SK-N-SH (cell line): ENCODE measurements around the gene CIDEB. TPM values are rescaled to one million over a fixed set of nuclear protein-coding genes. Genes with fewer than 3 reads are reported as not detected.

ENCODE experiments used
- CTCF ChIA-PET: fragments of 300-600, 350-600 bp; formaldehyde crosslinking; extraction: SDS; loops from one replicate; lab custom pipeline; 2021; lab: Yijun Ruan, JAX
- POLR2A ChIA-PET: fragments of 350-600 bp; sonication (Branson Sonifier 250); formaldehyde crosslinking; extraction: SDS; loops from one replicate; lab custom pipeline; 2020; ENCODE audit warnings: antibody characterized with exemption, inconsistent platforms; lab: Yijun Ruan, JAX
- DNase-seq: peaks from one replicate; pipeline ENCODE4 v3.0.0; 2012
- H2AFZ ChIP-seq: fragments of 200-600 bp; sonication (generic); 2 replicates; pipeline ENCODE4 v1.8.1; 2016; ENCODE audit warnings: antibody characterized with exemption, mild to moderate bottlenecking, low read depth
- H3F3A ChIP-seq: fragments of 200-600 bp; sonication (generic); replicated peaks from 2 replicates; pipeline ENCODE3; 2016; ENCODE audit warnings: antibody characterized with exemption, mild to moderate bottlenecking; ENCODE audit not compliant: insufficient read depth
- H3K27ac ChIP-seq, 2 experiments: fragments of 200-500 bp in 1 of 2; fragments of 200-600 bp in 1 of 2; sonication (Bioruptor generic) in 1 of 2; sonication (generic), shearing (Covaris generic) in 1 of 2; 2 replicates each; pipeline versions ENCODE4 v1.5.1 to v1.6.1; 2014 to 2016; ENCODE audit warnings: low read depth in 2 of 2, inconsistent platforms in 1 of 2, low read length in 1 of 2, mild to moderate bottlenecking in 1 of 2, mixed read lengths in 1 of 2
- H3K27me3 ChIP-seq: fragments of 200-600 bp; sonication (generic), shearing (Covaris generic); 2 replicates; pipeline ENCODE4 v1.6.1; 2016; ENCODE audit warnings: mixed run types; ENCODE audit not compliant: insufficient read depth
- H3K36me3 ChIP-seq, 2 experiments: fragments of 200-500 bp in 1 of 2; fragments of 200-600 bp in 1 of 2; sonication (Bioruptor generic) in 1 of 2; sonication (generic) in 1 of 2; replicated peaks in 1 of 2; 2 replicates each; pipeline versions ENCODE3 to v1.5.1; 2014 to 2016; ENCODE audit warnings: low read length in 1 of 2, mild to moderate bottlenecking in 1 of 2; ENCODE audit not compliant: insufficient read depth in 2 of 2, control insufficient read depth in 1 of 2
- H3K4me1 ChIP-seq, 2 experiments: fragments of 200-500 bp in 1 of 2; fragments of 200-600 bp in 1 of 2; sonication (Bioruptor generic) in 1 of 2; sonication (generic), shearing (Covaris generic) in 1 of 2; 2 replicates each; pipeline versions ENCODE4 v1.5.1 to v1.6.1; 2014 to 2016; ENCODE audit warnings: low read depth in 1 of 2, low read length in 1 of 2, mixed run types in 1 of 2; ENCODE audit not compliant: insufficient read depth in 2 of 2, control insufficient read depth in 1 of 2
- H3K4me2 ChIP-seq: fragments of 200-600 bp; sonication (generic), shearing (Covaris generic); 2 replicates; pipeline ENCODE4 v1.6.1; 2017; ENCODE audit warnings: mixed run types
- H3K4me3 ChIP-seq, 2 experiments: fragments of 200-500 bp in 1 of 2; fragments of 200-600 bp in 1 of 2; sonication (Bioruptor generic) in 1 of 2; sonication (generic), shearing (Covaris generic) in 1 of 2; 2 replicates each; pipeline versions ENCODE4 v1.5.1 to v1.8.1; 2014 to 2016; ENCODE audit warnings: low read depth in 2 of 2, inconsistent platforms in 1 of 2, low read length in 1 of 2, mild to moderate bottlenecking in 1 of 2, mixed read lengths in 1 of 2, moderate library complexity in 1 of 2
- H3K79me2 ChIP-seq: fragments of 200-600 bp; sonication (generic); 2 replicates; pipeline ENCODE4 v1.8.1; 2017; ENCODE audit warnings: mild to moderate bottlenecking; ENCODE audit not compliant: insufficient read depth
- H3K9ac ChIP-seq: fragments of 200-600 bp; sonication (generic); 2 replicates; pipeline ENCODE4 v1.6.1; 2017; ENCODE audit warnings: mixed run types
- H3K9me2 ChIP-seq: fragments of 200-600 bp; sonication (generic); 2 replicates; pipeline ENCODE4 v1.6.1; 2017; ENCODE audit warnings: mixed run types
- H3K9me3 ChIP-seq: fragments of 200-600 bp; sonication (generic); 2 replicates; pipeline ENCODE4 v1.6.1; 2017; ENCODE audit warnings: mixed run types, mild to moderate bottlenecking, moderate library complexity
- H4K20me1 ChIP-seq: fragments of 200-600 bp; sonication (generic); 2 replicates; pipeline ENCODE4 v1.6.1; 2017; ENCODE audit warnings: mild to moderate bottlenecking, mixed run types; ENCODE audit not compliant: insufficient read depth
- CHD2 ChIP-seq: fragments of 150-350 bp; IDR thresholded peaks from 2 replicates; pipeline ENCODE4 v1.6.1; 2018; ENCODE audit warnings: low read length; ENCODE audit not compliant: partially characterized antibody
- FOXJ3 ChIP-seq: sonication (generic); formaldehyde crosslinking; IDR thresholded peaks from 2 replicates; pipeline ENCODE4 v1.5.1; 2020; ENCODE audit warnings: mild to moderate bottlenecking, missing genetic modification reagents
- GABPA ChIP-seq: IDR thresholded peaks from 2 replicates; pipeline ENCODE4 v1.4.0; 2012; ENCODE audit warnings: low read depth, mild to moderate bottlenecking
- GATA2 ChIP-seq: sonication (generic); formaldehyde crosslinking; IDR thresholded peaks from 2 replicates; pipeline ENCODE4 v1.5.0; 2020; ENCODE audit warnings: mild to moderate bottlenecking, missing genetic modification reagents
- NFIC ChIP-seq: IDR thresholded peaks from 2 replicates; pipeline ENCODE4 v1.4.0; 2012; ENCODE audit warnings: borderline replicate concordance
- PBX3 ChIP-seq: IDR thresholded peaks from 2 replicates; pipeline ENCODE4; 2012
- POLR2AphosphoS5 ChIP-seq: IDR thresholded peaks from 2 replicates; pipeline ENCODE4 v1.6.1; 2012; ENCODE audit warnings: low read depth, low read length
- RCOR1 ChIP-seq: fragments of 150-350 bp; IDR thresholded peaks from 2 replicates; pipeline ENCODE4 v1.6.1; 2017; ENCODE audit warnings: antibody characterized with exemption, low read length
- REST ChIP-seq: IDR thresholded peaks from 2 replicates; pipeline ENCODE4 v1.6.1; 2012; ENCODE audit warnings: mild to moderate bottlenecking, low read depth, low read length, moderate library complexity
- RFX5 ChIP-seq: IDR thresholded peaks from 2 replicates; pipeline ENCODE4 v1.6.1; 2012; ENCODE audit warnings: mild to moderate bottlenecking, improper control_type of control experiment, low read length
- RXRA ChIP-seq: IDR thresholded peaks from 2 replicates; pipeline ENCODE4 v1.4.0; 2012; ENCODE audit warnings: low read depth, mild to moderate bottlenecking, borderline replicate concordance
- TAF1 ChIP-seq: IDR thresholded peaks from 2 replicates; pipeline ENCODE4 v1.6.1; 2012; ENCODE audit warnings: low read depth, mild to moderate bottlenecking, low read length, moderate library complexity, borderline replicate concordance
- USF2 ChIP-seq: fragments of 150-350 bp; IDR thresholded peaks from 2 replicates; pipeline ENCODE4 v1.6.1; 2017; ENCODE audit warnings: antibody characterized with exemption, low read length, low read depth, borderline replicate concordance
- WGBS: methylation state at CpG from one replicate; pipeline ENCODE4 v1.1.6; 2017; ENCODE audit warnings: low lambda C conversion rate; 5-methylcytosine and 5-hydroxymethylcytosine counted together
- polyA plus RNA-seq, 3 experiments: library from polyadenylated mRNA; depleted of rRNA; stranded (reverse); fragments of >200 nt; gene quantifications; 2 replicates each; pipeline ENCODE4 v1.2.3, GENCODE V29; 2012
- TF ChIP-seq, protein P1 (sequence below): fragments of 150-350 bp; IDR thresholded peaks from 2 replicates; pipeline ENCODE4 v1.6.1; 2016; ENCODE audit warnings: mild to moderate bottlenecking, low read depth, low read length
- TF ChIP-seq, protein P2 (sequence below): fragments of 200-600 bp; sonication (generic); IDR thresholded peaks from 2 replicates; pipeline ENCODE4 v1.6.1; 2017; ENCODE audit warnings: antibody characterized with exemption, mild to moderate bottlenecking, moderate library complexity

Gene CIDEB
- polyA plus RNA-seq, 1 of the 3 experiments (the other 2 are of a cell fraction), result 0.05 TPM

GRCh38 chr14:24278424-24278823, 29.4 kb downstream of the CIDEB start:
- CTCF ChIA-PET, result interaction anchor here (1.0 to 8.9 kb wide), 7 partner anchors 10 to 158 kb away, joined by 3 to 87 read pairs (median 5); partner anchors contain the start of genes CIDEB, DHRS1 and NOP9
- H3K27me3 ChIP-seq, result no peaks in the 10 kb centered on the region

More at GRCh38 chr14:24278424-24278823, 29.4 kb downstream of the CIDEB start:
- Histone ChIP-seq H3K4me3 (no peak overlapping the region), H2AFZ (no peak overlapping the region), H3F3A (no peaks in the 10 kb centered on the region), H3K27ac (no peak overlapping the region), H3K9ac (no peak overlapping the region), H3K4me2 (no peak overlapping the region), H3K4me1 (peaks cover 0 to 12% of the 10 kb centered on the region in 2 experiments; a peak in 1 of 4 replicates), H3K79me2 (no peaks in the 10 kb centered on the region), H3K9me2 (no peaks in the 10 kb centered on the region), H3K36me3 (no peaks in the 10 kb centered on the region), H4K20me1 (no peaks in the 10 kb centered on the region), H3K9me3 (no peaks in the 10 kb centered on the region)
- DNase-seq, result no peak
- POLR2A ChIA-PET, result interaction anchor here (1.0 kb wide), 1 partner anchor 121 kb away, joined by 3 read pairs; the partner anchor contains the start of gene NYNRIN
- TF ChIP-seq POLR2AphosphoS5 (no peak), GATA2 (CRISPR knock-in tag) (no peak), RCOR1 (no peak), CHD2 (no peak), RFX5 (no peak), RXRA (no peak), PBX3 (no peak), USF2 (no peak), REST (no peak), TAF1 (no peak), GABPA (no peak), FOXJ3 (no peak), NFIC (no peak)
- TF ChIP-seq, protein P1, sequence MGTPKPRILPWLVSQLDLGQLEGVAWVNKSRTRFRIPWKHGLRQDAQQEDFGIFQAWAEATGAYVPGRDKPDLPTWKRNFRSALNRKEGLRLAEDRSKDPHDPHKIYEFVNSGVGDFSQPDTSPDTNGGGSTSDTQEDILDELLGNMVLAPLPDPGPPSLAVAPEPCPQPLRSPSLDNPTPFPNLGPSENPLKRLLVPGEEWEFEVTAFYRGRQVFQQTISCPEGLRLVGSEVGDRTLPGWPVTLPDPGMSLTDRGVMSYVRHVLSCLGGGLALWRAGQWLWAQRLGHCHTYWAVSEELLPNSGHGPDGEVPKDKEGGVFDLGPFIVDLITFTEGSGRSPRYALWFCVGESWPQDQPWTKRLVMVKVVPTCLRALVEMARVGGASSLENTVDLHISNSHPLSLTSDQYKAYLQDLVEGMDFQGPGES, result no peak
- TF ChIP-seq, protein P2, sequence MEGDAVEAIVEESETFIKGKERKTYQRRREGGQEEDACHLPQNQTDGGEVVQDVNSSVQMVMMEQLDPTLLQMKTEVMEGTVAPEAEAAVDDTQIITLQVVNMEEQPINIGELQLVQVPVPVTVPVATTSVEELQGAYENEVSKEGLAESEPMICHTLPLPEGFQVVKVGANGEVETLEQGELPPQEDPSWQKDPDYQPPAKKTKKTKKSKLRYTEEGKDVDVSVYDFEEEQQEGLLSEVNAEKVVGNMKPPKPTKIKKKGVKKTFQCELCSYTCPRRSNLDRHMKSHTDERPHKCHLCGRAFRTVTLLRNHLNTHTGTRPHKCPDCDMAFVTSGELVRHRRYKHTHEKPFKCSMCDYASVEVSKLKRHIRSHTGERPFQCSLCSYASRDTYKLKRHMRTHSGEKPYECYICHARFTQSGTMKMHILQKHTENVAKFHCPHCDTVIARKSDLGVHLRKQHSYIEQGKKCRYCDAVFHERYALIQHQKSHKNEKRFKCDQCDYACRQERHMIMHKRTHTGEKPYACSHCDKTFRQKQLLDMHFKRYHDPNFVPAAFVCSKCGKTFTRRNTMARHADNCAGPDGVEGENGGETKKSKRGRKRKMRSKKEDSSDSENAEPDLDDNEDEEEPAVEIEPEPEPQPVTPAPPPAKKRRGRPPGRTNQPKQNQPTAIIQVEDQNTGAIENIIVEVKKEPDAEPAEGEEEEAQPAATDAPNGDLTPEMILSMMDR, result no peak
- 89% methylated on average over 5 of the region's 5 CpGs for WGBS
